ENCODE measurements around the gene SLC1A5.
"Not testable (repeated sequence)": the region's sequence is repeated elsewhere in the genome, so short reads cannot be mapped to it uniquely, and the experiment has no call there.

Gene SLC1A5

DNA sequence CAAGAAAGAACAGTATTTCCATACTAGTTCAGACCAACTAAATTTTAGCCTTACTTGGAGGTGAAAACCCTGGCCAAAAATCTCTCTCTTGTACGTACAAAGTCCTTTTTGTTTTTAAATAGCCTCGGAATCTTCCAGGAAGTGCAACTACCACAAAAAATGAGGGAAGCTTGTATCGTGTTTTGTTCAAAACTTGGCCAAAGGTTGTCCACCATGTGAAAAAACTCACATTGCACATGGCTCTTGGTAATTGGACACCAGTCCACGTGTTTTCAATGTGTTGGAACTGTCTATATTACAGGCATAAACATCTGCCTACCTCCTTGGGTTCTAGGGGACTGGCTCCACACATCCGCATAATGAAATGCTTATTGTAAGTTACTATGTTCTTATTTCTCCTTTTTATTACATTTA is 27.0 kb downstream of the SLC1A5 start:
- peak; percentile 27 for DNase-seq (ENCODE audit: low read depth, low spot score)
- no peak overlapping the region for H3K4me3 ChIP-seq (ENCODE audit: low read depth, low read length)
- TF ChIP-seq, protein P1, sequence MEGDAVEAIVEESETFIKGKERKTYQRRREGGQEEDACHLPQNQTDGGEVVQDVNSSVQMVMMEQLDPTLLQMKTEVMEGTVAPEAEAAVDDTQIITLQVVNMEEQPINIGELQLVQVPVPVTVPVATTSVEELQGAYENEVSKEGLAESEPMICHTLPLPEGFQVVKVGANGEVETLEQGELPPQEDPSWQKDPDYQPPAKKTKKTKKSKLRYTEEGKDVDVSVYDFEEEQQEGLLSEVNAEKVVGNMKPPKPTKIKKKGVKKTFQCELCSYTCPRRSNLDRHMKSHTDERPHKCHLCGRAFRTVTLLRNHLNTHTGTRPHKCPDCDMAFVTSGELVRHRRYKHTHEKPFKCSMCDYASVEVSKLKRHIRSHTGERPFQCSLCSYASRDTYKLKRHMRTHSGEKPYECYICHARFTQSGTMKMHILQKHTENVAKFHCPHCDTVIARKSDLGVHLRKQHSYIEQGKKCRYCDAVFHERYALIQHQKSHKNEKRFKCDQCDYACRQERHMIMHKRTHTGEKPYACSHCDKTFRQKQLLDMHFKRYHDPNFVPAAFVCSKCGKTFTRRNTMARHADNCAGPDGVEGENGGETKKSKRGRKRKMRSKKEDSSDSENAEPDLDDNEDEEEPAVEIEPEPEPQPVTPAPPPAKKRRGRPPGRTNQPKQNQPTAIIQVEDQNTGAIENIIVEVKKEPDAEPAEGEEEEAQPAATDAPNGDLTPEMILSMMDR (IDR thresholded peaks at IDR 0.05; ENCODE audit: low read depth, low read length), result no peak
- in situ Hi-C loops (cut with HindIII; ENCODE audit: low sequenced_read_pairs), result no loop called here

DNA sequence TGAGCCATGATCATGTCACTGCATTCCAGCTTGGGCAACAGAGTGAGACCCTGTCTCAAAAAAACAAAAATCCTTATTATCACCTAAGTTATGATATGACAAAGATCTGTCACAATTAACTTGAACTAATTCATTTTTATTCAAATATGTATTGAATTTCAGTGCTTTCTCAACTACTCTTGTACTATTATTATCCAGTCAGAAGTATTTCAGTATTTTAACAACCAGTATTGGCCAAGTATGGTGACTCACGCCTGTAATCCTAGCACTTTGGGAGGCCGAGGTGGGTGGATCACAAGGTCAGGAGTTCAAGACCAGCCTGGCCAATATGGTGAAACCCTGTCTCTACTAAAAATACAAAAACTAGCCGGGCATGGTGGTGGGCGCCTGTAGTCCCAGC is 27.5 kb downstream of the SLC1A5 start:
- DNase-seq (ENCODE audit: low read depth, low spot score); in situ Hi-C loops (cut with HindIII; ENCODE audit: low sequenced_read_pairs); H3K4me3 ChIP-seq (ENCODE audit: low read depth, low read length): not testable (repeated sequence)

DNA sequence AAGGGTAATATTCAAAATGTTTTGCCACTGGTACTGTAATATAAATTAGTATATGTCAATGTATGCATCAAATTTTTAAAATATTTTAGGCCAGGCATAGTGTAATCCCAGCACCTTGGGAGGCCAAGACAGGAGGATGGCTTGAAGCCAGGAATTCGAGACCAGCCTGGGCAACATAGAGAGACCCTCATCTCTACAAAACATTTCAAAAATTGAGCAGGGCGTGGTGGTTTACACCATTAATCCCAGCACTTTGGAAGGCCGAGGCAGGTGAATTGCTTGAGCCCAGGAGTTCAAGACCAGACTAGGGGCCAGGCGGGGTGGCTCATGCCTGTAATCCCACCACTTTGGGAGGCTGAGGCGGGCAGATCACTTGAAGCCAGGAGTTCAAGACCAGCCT is 28.0 kb downstream of the SLC1A5 start:
- TF ChIP-seq, protein P1 (IDR thresholded peaks at IDR 0.05; ENCODE audit: low read depth, low read length), result no peak
- DNase-seq (ENCODE audit: low read depth, low spot score), result no peak
- H3K4me3 ChIP-seq (ENCODE audit: low read depth, low read length), result no peak overlapping the region
- in situ Hi-C loops (cut with HindIII; ENCODE audit: low sequenced_read_pairs), result no loop called here

DNA sequence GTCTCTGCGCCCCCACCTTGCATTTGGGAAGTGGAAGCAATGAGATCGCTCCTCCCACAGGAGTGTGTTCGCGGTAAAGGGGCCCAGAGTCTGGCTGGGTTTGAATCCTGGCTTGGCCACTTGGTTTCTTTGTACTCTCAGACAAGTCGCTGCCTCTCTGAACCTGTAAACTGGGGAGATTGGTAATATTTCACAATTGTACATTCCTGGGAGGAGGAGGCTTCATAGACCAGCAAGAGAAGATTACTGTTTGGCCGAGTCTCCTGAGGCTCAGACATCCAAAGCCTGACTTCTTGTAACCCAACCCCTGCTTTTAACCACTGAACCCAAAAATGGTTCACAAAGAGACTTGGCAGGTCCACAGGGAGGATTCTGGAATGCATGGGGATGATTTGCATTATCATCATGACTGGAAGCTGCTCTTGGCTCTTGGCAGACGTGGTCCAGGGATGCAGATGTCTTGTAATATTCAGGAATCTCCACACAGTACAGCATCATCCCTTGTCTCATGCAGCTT is 28.5 kb downstream of the SLC1A5 start:
- TF ChIP-seq, protein P1 (IDR thresholded peaks at IDR 0.05; ENCODE audit: low read depth, low read length), result no peak
- DNase-seq (ENCODE audit: low read depth, low spot score), result peak; percentile 58
- in situ Hi-C loops (cut with HindIII; ENCODE audit: low sequenced_read_pairs), result no loop called here
- no peak overlapping the region for H3K4me3 ChIP-seq (ENCODE audit: low read depth, low read length)

DNA sequence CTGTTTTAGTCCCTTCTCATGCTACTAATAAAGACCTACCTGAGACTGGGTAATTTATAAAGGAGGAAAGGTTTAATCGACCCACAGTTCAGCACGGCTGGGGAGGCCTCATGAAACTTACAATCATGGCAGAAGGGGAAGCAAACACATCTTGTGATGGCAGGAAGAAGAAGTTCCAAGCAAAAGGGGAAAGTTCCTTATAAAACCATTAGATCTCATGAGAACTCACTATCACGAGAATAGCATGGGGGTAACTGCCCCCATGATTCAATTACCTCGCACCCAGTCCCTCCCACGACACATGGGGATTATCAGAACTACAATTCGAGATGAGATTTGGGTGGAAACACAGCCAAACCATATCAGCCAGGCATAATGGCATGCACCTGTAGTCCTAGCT is 29.2 kb downstream of the SLC1A5 start:
- H3K4me3 ChIP-seq (ENCODE audit: low read depth, low read length), result no peak overlapping the region
- in situ Hi-C loops (cut with HindIII; ENCODE audit: low sequenced_read_pairs), result no loop called here
- TF ChIP-seq, protein P1 (IDR thresholded peaks at IDR 0.05; ENCODE audit: low read depth, low read length), result no peak
- DNase-seq (ENCODE audit: low read depth, low spot score), result no peak

DNA sequence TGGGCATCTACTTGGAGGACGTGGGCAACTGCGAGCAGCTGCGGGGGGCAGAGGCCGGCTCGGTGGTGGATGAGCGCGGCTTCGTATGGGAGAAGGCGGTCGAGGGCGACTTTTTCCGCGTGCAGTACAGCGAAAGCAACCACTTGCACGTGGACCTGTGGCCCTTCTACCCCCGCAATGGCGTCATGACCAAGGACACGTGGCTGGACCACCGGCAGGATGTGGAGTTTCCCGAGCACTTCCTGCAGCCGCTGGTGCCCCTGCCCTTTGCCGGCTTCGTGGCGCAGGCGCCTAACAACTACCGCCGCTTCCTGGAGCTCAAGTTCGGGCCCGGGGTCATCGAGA is 31.9 kb downstream of the SLC1A5 start:
- H3K4me3 ChIP-seq (ENCODE audit: low read depth, low read length), result no peak overlapping the region
- no peak for DNase-seq (ENCODE audit: low read depth, low spot score)
- TF ChIP-seq, protein P1 (IDR thresholded peaks at IDR 0.05; ENCODE audit: low read depth, low read length), result no peak
- in situ Hi-C loops (cut with HindIII; ENCODE audit: low sequenced_read_pairs), result no loop called here

DNA sequence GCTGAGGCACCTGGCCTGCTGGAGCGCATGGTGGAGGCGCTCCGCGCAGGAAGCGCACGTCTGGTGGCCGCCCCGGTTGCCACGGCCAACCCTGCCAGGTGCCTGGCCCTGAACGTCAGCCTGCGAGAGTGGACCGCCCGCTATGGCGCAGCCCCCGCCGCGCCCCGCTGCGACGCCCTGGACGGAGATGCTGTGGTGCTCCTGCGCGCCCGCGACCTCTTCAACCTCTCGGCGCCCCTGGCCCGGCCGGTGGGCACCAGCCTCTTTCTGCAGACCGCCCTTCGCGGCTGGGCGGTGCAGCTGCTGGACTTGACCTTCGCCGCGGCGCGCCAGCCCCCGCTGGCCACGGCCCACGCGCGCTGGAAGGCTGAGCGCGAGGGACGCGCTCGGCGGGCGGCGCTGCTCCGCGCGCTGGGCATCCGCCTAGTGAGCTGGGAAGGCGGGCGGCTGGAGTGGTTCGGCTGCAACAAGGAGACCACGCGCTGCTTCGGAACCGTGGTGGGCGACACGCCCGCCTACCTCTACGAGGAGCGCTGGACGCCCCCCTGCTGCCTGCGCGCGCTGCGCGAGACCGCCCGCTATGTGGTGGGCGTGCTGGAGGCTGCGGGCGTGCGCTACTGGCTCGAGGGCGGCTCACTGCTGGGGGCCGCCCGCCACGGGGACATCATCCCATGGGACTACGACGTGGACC is 32.4 kb downstream of the SLC1A5 start:
- no peak for DNase-seq (ENCODE audit: low read depth, low spot score)
- TF ChIP-seq, protein P1 (IDR thresholded peaks at IDR 0.05; ENCODE audit: low read depth, low read length), result no peak
- in situ Hi-C loops (cut with HindIII; ENCODE audit: low sequenced_read_pairs), result no loop called here

More for the DNA sequence above, 32.4 kb downstream of the SLC1A5 start:
- no peak overlapping the region for H3K4me3 ChIP-seq (ENCODE audit: low read depth, low read length)

Measured in astrocyte of the spinal cord (primary cell).